ENCODE data around the gene NPBWR2.
A peak's percentile ranks its signal among the peaks of the same experiment; 100 is the strongest.
"Not testable (repeated sequence)": the region's sequence is repeated elsewhere in the genome, so short reads cannot be mapped to it uniquely, and the experiment has no call there.

Gene NPBWR2

GRCh38 chr20:64103871-64104666 is 3.3 kb downstream of the NPBWR2 start:
- DNase-seq (ENCODE audit: low spot score), result no peak

GRCh38 chr20:64102647-64103354 is 4.6 kb downstream of the NPBWR2 start:
- DNase-seq (ENCODE audit: low spot score), result no peak

GRCh38 chr20:64101731-64102621 is 5.4 kb downstream of the NPBWR2 start:
- peak; percentile 60 for DNase-seq (ENCODE audit: low spot score)

DNA sequence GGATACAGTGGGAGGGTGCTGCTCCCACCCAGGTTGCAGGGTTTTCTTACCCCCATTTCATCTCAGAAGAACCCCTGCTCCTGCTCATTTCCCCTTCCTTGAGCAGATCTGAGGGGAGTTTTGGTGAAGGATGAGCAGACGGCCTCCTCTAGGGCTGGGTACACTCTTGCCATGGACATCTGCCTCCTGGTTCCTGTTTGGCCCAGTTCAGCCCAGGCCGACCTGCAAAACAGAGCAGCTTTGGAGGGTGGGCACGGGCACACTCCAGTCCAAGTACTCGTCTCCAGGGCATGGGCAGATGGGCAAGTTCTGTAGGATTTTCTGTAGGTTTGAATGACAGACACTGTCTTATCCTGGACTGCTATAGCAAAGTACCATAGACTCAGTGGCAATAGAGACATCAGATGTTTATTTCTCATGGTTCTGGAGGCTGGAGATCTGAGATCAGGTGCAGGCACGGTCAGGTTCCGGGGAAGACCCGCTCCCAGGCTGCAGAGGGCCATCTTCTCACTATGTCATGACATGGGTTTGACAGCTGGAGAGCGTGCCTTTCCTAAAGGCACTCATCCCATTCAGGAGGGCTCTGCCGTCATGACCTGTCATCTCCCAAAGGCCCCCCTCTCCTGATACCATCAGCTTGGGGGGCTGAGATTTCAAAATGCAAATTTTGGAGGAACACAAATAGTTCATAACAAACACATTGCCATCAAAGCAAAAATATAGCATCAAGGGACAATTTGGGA is 6.2 kb downstream of the NPBWR2 start:
- DNase-seq (ENCODE audit: low spot score), result no peak

GRCh38 chr20:64100566-64100888 is 6.8 kb downstream of the NPBWR2 start:
- DNase-seq (ENCODE audit: low spot score), result no peak

- no peak for DNase-seq (ENCODE audit: low spot score)
Observed at GRCh38 chr20:64099880-64100565, 7.3 kb downstream of the NPBWR2 start.

DNA sequence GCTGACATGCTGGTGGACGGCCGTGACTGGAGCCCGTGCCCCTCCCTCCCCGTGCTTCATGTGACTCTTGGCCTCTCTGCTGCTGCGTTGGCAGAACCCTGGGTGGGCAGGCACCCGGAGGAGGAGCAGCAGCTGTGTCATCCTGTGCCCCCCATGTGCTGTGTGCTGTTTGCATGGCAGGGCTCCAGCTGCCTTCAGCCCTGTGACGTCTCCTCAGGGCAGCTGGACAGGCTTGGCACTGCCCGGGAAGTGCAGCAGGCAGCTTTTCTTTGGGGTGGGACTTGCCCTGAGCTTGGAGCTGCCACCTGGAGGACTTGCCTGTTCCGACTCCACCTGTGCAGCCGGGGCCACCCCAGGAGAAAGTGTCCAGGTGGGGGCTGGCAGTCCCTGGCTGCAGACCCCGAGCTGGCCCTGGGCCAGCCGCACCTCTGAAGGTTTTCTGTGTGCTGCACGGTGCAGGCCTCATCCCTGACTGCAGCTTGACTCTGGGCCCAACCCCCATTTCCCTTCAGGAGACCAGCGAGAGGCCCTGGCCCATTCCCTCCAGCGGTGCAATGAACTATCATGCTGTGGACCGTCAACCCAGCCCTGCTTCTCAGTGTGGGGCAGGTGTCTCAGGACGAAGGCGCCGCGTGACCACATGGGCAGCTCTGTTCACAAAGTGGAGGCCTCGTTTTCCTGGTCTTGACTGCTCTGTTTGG is 8.1 kb downstream of the NPBWR2 start:
- no peak for DNase-seq (ENCODE audit: low spot score)

DNA sequence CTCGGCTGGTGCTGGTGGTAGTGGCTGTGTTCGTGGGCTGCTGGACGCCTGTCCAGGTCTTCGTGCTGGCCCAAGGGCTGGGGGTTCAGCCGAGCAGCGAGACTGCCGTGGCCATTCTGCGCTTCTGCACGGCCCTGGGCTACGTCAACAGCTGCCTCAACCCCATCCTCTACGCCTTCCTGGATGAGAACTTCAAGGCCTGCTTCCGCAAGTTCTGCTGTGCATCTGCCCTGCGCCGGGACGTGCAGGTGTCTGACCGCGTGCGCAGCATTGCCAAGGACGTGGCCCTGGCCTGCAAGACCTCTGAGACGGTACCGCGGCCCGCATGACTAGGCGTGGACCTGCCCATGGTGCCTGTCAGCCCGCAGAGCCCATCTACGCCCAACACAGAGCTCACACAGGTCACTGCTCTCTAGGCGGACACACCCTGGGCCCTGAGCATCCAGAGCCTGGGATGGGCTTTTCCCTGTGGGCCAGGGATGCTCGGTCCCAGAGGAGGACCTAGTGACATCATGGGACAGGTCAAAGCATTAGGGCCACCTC is 8.8 kb downstream of the NPBWR2 start:
- DNase-seq (ENCODE audit: low spot score), result no peak

DNA sequence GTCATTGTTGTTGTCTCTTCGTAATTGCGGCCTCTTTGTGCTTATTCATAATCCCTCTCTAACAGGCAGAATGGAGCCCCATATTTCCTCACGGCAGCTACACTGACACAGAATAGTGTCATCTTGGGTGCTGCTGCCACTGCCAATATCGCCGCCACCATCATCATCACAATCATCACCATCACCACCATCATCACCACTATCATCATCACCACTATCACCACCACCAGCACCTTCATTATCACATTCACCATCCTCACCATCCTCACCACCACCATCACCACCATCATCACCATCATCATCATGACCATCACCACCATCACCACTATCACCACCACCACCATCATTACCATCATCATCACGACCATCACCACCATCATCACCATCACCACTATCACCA is 10.8 kb downstream of the NPBWR2 start:
- DNase-seq (ENCODE audit: low spot score), result no peak

DNA sequence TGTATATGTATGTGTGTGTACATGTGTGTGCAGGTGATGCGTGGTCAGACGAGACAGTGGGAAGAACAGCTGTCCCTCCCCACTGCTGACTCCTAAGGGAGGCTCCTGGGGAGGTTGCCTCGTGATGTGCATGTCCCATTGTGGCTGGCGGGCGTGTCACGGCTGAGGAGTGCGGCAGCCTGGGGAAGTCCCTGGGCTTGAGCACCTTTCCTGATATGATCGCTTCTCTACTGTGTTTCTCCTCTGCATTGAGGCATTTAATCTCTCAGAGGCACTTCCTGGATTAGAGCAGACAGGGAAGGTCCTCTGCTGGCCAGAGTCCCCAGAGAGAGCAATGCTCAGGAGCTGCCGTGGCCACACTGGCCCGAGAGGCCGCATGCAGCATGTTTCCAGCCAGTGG is 11.4 kb downstream of the NPBWR2 start:
- no peak for DNase-seq (ENCODE audit: low spot score)

GRCh38 chr20:64095455-64095854 is 11.9 kb downstream of the NPBWR2 start:
- no peak for DNase-seq (ENCODE audit: low spot score)

DNA sequence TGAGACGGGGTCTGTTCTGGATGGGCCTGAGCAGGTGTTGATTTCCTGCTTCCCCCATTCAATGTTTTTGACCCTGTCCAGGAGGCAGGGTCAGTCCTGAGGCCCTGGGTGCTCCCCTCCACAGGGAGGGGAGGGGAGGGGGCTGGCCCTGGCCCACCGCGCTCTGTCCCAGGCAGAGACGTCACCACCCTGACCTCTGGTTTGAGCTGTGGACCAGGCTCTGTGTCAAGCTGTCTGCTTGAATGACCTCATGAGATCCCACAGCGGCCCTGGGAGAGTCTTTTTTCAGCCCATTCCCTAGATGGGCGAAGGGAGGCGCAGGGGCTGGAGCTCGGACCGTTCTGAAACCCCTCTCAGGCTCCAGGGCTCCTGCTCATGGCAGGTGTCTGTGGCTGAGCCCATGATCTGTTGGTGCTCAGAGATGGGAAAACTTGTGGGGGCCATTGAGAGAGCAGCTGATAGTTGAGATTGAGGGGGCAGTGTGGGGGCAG is 14.3 kb downstream of the NPBWR2 start:
- DNase-seq (ENCODE audit: low spot score), result no peak

- no peak for DNase-seq (ENCODE audit: low spot score)
Observed at GRCh38 chr20:64092258-64093012, 14.9 kb downstream of the NPBWR2 start.

- no peak for DNase-seq (ENCODE audit: low spot score)
Observed at GRCh38 chr20:64091770-64092169, 15.6 kb downstream of the NPBWR2 start.

GRCh38 chr20:64091340-64091739 is 16.0 kb downstream of the NPBWR2 start:
- no peak for DNase-seq (ENCODE audit: low spot score)

GRCh38 chr20:64090165-64090564 is 17.2 kb downstream of the NPBWR2 start:
- DNase-seq (ENCODE audit: low spot score), result no peak

- DNase-seq (ENCODE audit: low spot score), result not testable (repeated sequence)
Observed at GRCh38 chr20:64088586-64088985, 18.8 kb downstream of the NPBWR2 start.

DNA sequence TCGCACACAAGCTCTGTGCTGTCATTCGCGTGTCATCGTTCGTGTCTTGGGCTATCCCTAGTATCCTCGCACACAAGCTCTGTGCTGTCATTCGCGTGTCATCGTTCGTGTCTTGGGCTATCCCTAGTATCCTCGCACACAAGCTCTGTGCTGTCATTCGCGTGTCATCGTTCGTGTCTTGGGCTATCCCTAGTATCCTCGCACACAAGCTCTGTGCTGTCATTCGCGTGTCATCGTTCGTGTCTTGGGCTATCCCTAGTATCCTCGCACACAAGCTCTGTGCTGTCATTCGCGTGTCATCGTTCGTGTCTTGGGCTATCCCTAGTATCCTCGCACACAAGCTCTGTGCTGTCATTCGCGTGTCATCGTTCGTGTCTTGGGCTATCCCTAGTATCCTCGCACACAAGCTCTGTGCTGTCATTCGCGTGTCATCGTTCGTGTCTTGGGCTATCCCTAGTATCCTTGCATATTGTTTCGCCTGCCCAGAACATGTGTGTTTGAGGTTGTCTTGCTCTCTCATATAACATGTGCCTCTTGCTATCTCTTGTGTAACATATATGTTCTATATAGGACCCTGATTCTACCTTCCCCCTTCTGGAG is 20.0 kb downstream of the NPBWR2 start:
- not testable (repeated sequence) for DNase-seq (ENCODE audit: low spot score)

- DNase-seq (ENCODE audit: low spot score), result no peak
Observed at GRCh38 chr20:64086801-64087200, 20.6 kb downstream of the NPBWR2 start.
